Cardiac fibroblast (primary cell): ENCODE data around the gene ZBTB49.

Source experiments
- DNase-seq, 2 donors: peaks; one replicate each; pipeline versions ENCODE4 v3.0.0 to v3.0.0-alpha.2; 2010; ENCODE audit warnings: low read depth in 2 of 2
- H3K4me3 ChIP-seq, 2 donors: replicated peaks in 1 of 2; 1 replicate in 1 of 2; 2 replicates in 1 of 2; pipeline ENCODE4 v1.5.1; 2011; ENCODE audit warnings: low read depth in 2 of 2, low read length in 2 of 2, mild to moderate bottlenecking in 2 of 2, moderate library complexity in 1 of 2
- CTCF ChIP-seq: IDR thresholded peaks from one replicate; pipeline ENCODE4 v1.5.1; 2011; ENCODE audit warnings: low read depth, mild to moderate bottlenecking, low read length, inconsistent platforms

The ZBTB49 gene

GRCh38 chr4:4296283-4296846, 6.3 kb downstream of the ZBTB49 start:
- H3K4me3 ChIP-seq, result no peak overlapping the region
- DNase-seq, result no peak
- no peak for TF ChIP-seq CTCF

- no peak overlapping the region for H3K4me3 ChIP-seq
- no peak for TF ChIP-seq CTCF
- DNase-seq, result no peak
Observed at GRCh38 chr4:4299006-4299405, 9.0 kb downstream of the ZBTB49 start.

GRCh38 chr4:4302001-4302400, 11.9 kb downstream of the ZBTB49 start:
- TF ChIP-seq CTCF, result no peak
- H3K4me3 ChIP-seq, result no peak overlapping the region
- DNase-seq, result no peak

DNA sequence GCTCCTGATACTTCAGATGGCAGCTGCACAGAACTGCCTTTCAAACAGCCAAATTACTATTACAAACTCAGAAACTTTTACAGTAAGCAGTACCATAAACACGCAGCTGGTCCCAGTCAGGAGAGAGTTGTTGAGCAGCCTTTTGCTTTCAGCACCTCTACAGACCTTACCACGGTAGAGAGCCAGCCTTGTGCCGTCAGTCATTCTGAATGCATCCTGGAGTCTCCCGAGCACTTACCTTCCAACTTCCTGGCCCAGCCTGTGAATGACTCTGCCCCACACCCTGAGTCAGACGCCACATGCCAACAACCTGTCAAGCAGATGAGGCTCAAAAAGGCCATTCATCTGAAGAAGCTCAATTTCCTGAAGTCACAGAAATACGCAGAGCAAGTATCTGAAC, 12.4 kb downstream of the ZBTB49 start:
- DNase-seq, result no peak
- TF ChIP-seq CTCF, result no peak
- H3K4me3 ChIP-seq, result no peak overlapping the region

- no peak for TF ChIP-seq CTCF
- no peak overlapping the region for H3K4me3 ChIP-seq
- no peak for DNase-seq
Observed at GRCh38 chr4:4306920-4307319, 16.9 kb downstream of the ZBTB49 start.

DNA sequence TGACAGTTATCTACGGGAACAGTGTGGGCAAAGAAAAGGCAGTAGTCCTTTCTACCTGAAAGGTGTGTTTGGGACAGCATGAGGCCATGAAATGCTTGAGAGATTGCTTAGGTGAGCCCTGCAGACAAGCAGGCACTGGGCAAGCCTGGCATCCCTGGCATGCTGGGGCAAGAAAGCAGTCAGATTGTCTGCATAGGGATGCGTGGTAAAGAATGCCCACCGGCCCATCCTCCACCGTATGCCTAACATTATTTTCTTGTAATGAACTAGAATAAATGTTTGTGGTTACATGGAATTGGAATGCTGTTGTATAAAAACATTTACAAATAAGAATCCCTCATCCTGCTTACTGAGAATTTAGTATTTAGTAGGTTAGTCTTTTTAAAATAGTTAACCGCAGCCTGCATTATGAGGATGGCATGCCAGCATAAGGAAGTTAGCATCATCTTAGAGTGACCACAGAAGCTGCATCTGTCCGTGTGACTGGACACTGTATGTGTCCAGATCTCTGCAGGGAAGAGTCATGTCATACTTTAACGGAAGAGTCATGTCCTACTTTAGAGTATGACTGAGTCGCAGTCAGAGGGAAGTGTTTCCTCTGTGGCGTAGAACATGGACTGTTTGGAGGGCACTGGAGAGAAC, 18.9 kb downstream of the ZBTB49 start:
- DNase-seq, result peak in 1 of 2 donors; percentile 74
- no peak overlapping the region for H3K4me3 ChIP-seq
- TF ChIP-seq CTCF, result no peak

- DNase-seq, result no peak
- H3K4me3 ChIP-seq, result no peak overlapping the region
- no peak for TF ChIP-seq CTCF
Observed at GRCh38 chr4:4311193-4311592, 21.1 kb downstream of the ZBTB49 start.
